ENCODE results near the gene LHX6.

The LHX6 gene

DNA sequence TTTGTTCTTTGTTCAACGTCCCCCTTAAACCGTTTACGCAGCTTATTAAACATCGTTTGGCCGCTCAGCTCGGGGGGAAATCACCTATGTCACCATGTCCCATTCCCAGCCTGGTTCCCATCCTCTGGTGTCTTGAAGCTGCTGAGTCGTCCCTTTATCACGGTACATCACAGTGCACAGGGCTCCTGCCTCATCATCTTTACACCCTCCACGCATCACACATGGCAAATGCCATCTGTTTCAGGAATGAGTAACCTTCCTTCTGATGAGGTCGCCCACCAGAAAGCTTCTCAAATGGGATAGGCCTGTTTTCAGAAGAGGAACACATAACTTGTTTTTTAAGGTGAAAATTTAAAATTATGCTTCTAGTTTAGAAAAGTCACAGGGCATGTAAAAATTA, 7.9 kb upstream of the LHX6 start:
- DNase-seq (ENCODE audit: low read depth in 3 of 3, low spot score in 1 of 3), result no peak

DNA sequence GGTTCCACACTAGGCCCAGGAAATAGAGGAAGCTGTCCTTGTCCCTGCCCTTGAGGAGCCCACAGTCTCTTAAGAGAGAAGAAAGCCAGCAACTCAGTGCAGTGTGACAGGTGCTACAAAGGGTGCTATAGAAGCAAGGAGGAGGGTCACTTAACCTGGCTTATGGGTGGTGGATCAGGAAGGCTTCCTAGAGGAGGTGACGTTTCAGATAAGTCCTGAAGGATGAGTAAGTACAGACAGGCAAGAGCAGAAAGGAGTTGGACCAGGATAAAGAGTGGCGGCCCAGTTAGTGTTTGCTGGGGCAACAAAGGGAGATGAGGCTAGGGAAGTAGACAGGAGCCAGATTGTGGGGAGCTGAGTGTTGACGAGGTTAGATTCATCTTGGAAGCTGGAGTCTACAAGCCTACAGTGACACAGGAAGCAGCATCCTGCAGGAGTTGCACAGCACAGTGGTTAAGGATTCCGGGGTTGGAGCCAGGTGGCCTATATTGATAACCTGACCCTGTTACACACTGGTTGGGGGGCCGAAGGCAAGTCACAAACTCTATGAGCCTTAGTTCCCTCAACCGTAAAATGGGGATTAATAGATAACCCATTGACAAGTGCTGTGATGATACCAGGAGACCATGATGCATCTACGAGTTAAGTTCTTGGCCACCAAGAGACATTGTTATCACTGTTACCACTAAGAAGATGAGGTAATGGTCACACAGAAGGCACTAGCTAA, 5.4 kb upstream of the LHX6 start:
- DNase-seq (ENCODE audit: low read depth in 3 of 3, low spot score in 1 of 3), result no peak

GRCh38 chr9:122232796-122233306, 4.1 kb upstream of the LHX6 start:
- DNase-seq (ENCODE audit: low read depth in 3 of 3, low spot score in 1 of 3), result no peak

- DNase-seq (ENCODE audit: low read depth in 3 of 3, low spot score in 1 of 3), result no peak
These were observed 704 bp upstream of the LHX6 start for GRCh38 chr9:122229485-122229837.

DNA sequence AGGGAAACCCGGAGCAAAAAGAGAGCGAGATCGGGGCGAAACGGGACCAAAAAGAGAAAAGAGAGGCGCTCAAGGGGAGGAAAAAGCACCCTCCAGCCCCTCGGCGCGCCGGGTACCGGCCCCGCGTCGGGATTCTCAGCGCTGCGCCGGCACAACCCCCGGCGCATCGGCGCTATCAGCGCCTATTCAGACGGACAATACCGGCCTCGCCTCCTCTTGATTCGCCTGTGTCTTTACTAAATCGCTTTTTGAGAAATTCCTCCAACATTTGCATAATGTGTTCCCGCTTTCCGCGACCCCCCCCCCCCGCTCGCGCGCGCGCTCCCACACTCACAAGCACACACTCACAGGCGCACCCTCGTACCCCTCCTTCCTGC, 578 bp downstream of the LHX6 start:
- no peak for DNase-seq (ENCODE audit: low read depth in 3 of 3, low spot score in 1 of 3)

GRCh38 chr9:122227575-122227900, 1.2 kb downstream of the LHX6 start:
- no peak for DNase-seq (ENCODE audit: low read depth in 3 of 3, low spot score in 1 of 3)

DNA sequence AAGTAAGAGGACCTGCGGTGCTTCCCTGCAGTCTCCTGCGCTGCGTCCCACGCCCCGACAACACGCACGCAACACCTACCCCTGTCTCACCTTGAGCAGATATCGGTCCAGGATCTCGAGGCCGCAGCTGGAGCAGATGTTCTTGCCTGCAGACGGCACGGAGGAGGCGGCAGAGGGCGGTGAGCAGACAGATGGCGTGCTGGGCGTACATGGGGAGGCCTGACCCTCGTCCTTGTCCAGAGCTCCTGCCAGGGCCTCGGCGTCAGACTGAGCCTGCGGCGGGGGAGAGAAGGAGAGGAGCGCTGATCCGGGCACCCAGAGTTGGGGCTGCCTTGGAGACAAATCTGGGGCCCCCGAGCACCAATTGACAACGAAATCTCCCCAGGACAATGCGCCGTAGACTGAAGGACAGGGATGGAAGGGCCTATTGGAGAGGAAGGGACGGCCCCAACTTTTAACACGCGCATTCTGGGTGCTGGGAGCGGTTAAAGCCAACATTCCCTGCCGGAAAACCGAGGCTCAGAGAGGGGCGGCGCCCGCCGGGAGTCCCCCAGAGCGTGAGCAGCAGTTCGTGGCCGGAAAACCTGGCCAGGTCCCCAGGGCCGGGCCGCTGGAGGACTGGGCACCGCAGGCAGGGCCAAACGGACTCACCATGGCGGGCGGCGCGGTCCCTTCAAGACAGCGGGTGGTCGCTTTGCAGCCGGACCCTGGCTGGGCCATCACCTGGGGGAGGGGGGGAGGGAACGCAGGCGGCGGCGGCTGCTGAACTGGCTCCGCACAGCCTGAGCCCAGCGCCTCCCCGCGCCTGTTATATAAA, 1.8 kb downstream of the LHX6 start:
- no peak for DNase-seq (ENCODE audit: low read depth in 3 of 3, low spot score in 1 of 3)

- no peak for DNase-seq (ENCODE audit: low read depth in 3 of 3, low spot score in 1 of 3)
These were observed 2.5 kb downstream of the LHX6 start for GRCh38 chr9:122226142-122226757.

- DNase-seq (ENCODE audit: low read depth in 3 of 3, low spot score in 1 of 3), result no peak
These were observed 3.2 kb downstream of the LHX6 start for GRCh38 chr9:122225312-122226141.

DNA sequence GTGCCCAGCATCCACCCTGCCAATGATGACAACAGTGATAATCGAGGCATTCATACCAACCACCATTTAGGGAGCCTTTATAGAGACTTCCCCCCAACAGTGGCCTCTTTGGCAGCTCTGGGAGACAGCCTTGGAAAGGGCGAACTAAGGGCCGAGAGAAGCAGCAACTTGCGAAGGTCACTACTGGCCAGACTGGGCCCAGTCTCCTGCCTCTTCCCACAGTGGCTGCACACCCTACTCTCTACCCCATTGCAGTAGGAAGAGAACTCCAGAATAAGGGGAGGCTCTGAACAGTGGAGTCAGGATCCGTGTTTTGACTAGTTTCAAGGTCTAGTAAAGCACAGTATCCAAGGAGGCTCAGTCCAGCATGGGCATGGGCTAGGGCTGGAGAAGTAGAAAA, 5.3 kb downstream of the LHX6 start:
- DNase-seq (ENCODE audit: low read depth in 3 of 3, low spot score in 1 of 3), result no peak

DNA sequence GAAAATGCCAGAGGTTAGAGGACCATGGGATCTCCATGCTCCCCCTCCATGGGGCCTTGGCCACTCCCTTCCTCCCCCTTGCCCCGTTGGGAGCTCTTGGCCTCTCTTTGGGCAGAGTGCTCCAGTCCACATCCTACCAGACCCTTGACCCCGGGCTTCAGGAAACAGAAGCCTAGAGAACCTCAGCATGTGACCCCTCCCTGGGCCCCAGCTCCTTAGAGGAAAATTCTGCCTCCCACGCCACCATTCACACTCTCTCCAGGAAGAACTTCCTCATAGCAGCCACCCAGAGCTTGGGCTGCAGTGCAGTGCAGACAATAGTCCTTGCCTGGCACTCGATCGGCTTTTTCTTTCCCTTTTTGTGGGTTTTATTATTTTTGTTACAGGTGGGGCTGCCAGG, 6.0 kb downstream of the LHX6 start:
- no peak for DNase-seq (ENCODE audit: low read depth in 3 of 3, low spot score in 1 of 3)

DNA sequence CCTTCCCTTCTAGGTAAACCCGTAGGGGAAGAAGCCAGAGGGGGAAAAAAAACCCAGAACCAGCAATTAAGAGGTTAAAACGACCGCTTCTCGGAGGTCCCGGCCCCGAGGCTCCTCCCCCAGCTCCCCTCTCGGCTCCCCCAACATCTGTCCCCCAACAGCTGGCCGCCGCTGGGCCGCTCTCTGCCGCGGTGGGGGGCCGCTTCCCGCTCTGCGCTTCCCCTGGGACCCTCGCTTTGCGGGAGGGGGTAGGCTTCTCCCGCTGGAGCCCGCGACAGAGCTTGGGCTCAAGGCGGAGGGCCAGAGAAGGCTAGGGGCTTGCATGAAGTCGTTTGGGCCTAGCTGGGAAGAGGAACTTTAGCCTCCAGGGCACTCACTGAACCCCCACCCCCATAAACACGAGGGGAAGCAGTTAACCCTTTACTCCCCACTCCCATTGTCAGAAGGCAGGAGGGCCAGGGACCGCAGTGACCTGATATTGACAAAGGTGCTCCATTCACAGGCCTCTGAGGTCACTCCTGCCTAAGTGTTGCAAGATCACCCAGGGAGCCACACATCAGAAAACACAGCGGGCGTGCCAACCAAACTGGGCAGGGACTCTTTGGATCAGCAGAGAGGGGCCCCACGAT, 7.5 kb downstream of the LHX6 start:
- no peak for DNase-seq (ENCODE audit: low read depth in 3 of 3, low spot score in 1 of 3)

DNA sequence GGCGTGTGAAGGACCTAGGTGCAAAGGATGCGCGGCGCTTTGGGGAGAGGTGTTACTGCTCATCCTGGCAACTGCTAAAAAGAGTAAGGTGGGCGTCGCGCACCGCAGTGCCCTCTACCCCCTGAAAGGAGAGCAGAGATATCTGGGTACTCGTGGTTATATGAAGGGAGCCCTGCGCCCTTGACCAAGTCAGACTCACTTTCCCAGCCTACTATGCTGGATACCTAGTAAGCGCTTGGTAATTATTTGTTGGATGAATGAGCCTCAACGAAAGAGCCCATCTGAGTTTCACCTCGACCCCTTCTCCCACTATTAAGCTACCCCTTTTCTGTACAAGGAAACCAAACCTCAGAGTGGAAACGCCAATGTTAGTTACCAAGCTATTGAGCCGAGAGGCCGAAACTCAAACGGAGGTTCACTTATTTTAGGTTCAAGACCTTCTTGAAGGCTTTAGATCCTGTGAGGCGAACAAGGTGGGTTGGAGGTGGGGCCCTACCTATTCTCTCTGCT, 8.0 kb downstream of the LHX6 start:
- DNase-seq (ENCODE audit: low read depth in 3 of 3, low spot score in 1 of 3), result no peak

DNA sequence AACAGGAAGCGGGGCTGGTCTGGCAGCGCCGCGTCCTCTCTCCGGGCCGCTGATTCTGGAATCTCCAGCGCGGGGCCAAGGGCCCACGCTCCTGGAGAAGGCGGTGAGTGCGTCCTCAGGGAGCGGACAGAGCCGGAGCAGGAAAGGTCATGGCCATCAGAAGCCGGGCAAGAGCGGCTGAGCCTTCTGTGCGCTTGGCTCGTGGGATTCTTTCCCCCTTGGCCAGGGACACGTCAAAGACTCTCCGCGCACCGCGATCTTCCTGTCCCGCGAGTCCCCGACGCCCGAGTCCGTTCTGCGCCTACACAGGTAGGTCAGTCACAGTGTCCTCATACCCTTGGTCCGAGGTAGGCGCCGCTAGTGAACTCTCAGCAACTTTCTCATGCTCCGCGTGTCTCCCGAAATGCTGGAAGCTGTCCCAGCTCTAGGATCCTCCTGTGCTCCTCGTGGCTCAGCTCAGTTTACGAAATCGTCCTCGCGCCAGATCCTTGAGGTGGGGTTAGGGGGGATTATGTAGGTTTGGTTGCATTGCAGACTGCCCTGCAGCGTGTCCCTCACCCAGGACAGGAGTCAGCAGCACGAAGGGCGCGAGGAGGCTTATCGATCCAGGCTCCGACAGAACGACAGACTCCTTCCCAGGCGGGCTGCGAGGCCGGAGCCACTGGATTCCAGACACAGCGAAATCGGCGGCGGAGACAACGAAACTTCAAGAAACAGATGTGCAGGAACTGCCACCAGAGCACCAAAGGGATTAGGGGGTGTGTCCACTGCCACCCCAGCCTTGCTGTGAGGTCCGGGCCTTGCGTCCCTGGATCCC, 8.7 kb downstream of the LHX6 start:
- no peak for DNase-seq (ENCODE audit: low read depth in 3 of 3, low spot score in 1 of 3)

GRCh38 chr9:122218935-122219855, 9.6 kb downstream of the LHX6 start:
- no peak for DNase-seq (ENCODE audit: low read depth in 3 of 3, low spot score in 1 of 3)

DNA sequence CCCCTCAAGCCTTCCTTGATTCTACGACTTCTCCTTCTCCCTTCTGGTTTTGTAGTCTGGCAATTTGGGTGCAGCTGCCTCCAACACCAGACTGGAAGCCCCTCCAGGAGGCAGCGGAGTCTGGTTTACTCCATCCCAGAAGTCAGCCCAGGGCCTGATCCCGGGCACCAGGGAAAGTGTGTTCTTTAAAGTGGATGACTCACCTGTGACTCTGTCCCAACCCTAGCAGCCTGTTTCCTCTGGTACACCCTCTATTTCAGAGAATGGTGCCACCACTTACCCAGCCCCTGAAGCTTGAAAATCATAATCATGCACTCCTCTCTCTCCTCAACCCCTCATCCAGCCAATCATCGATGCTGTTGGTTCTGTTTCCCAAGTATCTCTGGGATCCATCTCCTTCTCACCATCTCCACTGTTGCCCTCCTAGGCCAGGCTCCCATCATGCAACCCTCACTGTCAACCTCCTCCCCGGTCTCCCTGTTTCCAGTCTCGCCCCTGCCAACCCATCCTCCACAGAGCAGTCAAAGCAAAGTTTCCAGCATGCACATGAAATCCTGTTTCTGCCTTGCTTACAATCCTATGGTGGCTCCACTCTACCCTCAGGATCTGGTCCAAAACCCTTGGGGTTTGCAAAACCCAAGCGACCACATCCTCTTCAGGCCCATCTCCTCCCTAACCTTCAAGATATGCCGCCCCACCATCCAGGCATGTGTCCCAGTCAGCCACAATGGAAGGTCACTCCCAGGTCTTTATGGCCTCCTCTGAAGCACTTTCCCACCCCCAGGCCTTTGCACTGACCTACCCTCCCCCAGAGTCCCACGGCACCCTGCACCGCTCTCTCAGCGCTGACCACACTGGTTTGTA, 10.5 kb downstream of the LHX6 start:
- DNase-seq (ENCODE audit: low read depth in 3 of 3, low spot score in 1 of 3), result no peak

- no peak for DNase-seq (ENCODE audit: low read depth in 3 of 3, low spot score in 1 of 3)
These were observed 11.1 kb downstream of the LHX6 start for GRCh38 chr9:122217640-122218039.
